NCI-H1930 (cell line): ENCODE measurements around the gene TPI1.
"Not testable (repeated sequence)": the region's sequence is repeated elsewhere in the genome, so short reads cannot be mapped to it uniquely, and the experiment has no call there.

Source experiments
- DNase-seq, 2 experiments: peaks; one replicate each; lab custom pipeline; 2025; lab: John Stamatoyannopoulos, UW

TPI1 gene

GRCh38 chr12:6894321-6894720 lies 27.0 kb downstream of the TPI1 start:
- no peak for DNase-seq

DNA sequence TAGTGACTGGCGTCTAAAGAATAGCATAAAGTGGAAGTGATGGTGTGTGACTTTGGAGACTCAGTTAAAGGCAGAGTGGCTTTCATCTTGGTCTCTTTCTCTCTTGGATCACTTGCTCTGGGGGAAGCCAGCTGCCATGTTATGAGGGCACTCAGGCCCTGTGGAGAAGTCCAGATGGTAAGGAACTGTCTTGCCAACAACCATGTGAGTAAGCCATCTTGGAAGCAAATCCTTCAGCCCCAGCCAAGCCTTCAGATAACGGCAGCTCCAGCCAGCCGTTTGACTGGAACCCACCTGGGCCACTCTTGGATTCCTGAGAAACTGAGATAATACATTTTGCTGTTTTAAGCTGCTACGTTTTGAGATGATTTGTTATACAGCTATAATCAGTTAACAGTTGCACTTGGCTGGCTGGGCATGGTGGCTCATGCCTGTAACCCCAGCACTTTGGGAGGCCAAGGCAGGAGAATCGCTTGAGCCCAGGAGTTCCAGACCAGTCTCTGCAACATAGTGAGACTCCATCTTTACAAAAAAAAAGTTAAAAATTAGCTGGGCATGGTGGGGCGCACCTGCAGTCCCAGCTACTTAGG lies 29.6 kb downstream of the TPI1 start:
- DNase-seq = no peak

GRCh38 chr12:6899427-6899826 lies 32.1 kb downstream of the TPI1 start:
- DNase-seq = no peak

GRCh38 chr12:6899837-6900519 lies 32.6 kb downstream of the TPI1 start:
- DNase-seq = no peak

- DNase-seq = no peak
These were observed 35.1 kb downstream of the TPI1 start for GRCh38 chr12:6902448-6902847.

- no peak for DNase-seq
These were observed 36.4 kb downstream of the TPI1 start for GRCh38 chr12:6903722-6904121.

DNA sequence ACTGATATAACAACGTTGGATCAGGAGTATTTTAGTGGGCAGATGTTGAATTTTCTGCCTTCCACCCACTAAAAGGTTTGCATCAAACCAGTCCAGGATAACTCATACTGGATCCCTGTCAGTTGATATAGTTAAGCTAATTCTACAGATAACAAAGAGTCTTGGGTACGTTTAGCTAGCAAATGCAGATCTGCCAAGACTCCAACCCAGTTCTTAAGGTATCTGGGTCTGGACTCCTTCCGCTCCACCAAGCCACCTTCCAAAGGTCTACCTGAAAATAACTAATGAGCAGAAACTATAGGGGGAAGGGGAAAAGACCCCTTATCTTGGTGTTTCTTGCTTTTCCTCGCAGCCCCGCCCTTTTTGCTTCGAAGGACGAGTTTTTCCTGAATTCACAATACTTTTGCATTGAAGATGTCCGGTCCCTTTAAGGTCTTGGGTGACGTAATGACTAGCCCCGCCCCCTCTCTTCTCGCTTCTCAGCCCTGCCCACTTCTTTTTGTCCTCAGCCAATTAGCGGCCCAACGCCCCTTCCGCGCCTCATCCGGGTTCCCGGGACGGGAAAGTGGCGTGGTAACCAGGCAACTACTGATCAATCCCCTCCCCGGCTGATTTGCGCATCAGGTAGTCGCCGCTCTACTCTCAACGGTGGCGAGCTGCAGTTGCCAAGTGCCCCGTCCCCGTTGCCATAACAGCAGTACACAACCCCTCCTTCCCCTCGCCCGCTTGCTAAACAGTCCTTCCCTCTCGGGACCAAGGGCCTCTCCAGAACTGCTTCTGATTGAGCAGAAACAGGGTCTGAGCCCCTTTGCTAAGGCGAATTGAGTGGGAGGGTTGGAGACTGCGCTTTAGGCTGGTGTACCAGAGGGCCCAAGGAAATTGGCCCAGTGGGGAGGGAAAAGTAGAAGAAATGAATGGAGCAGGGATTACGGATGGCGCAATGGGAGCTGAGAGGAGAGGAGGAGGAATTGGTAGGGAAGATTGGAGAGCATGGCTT lies 37.2 kb downstream of the TPI1 start, which contains the start of gene LRRC23:
LRRC23 (plus strand) TSS at position 543 of the 997 bp plus-strand sequence. CDS start 812 bp downstream, outside the sequence.
- DNase-seq = peak; percentile 98 to 99

DNA sequence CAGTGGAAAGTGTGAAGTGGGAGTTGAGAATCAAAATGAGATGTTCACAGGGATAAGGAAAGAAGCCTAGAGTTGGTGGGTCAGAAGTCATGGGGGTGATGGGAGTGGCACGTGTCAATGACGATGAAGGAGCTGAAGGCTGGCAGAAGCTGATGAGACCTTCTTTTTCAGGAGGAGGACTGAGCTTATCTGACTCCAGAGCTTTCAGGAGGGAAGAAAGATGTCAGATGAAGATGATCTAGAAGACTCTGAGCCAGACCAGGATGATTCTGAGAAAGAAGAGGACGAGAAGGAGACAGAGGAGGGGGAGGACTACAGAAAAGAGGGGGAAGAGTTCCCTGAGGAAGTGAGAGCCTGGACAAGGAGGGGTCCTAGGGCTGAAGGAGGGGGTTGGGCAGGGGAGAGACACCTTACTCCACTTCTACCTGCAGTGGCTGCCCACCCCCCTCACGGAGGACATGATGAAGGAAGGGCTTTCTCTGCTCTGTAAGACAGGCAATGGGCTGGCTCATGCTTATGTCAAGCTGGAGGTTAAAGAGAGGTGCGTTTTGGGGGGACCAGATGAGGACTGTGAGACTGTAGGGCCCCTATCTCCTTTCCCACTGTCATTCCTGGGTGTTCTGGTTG lies 38.2 kb downstream of the TPI1 start:
- DNase-seq = no peak

- DNase-seq = not testable (repeated sequence)
These were observed 40.8 kb downstream of the TPI1 start for GRCh38 chr12:6908141-6908540.

DNA sequence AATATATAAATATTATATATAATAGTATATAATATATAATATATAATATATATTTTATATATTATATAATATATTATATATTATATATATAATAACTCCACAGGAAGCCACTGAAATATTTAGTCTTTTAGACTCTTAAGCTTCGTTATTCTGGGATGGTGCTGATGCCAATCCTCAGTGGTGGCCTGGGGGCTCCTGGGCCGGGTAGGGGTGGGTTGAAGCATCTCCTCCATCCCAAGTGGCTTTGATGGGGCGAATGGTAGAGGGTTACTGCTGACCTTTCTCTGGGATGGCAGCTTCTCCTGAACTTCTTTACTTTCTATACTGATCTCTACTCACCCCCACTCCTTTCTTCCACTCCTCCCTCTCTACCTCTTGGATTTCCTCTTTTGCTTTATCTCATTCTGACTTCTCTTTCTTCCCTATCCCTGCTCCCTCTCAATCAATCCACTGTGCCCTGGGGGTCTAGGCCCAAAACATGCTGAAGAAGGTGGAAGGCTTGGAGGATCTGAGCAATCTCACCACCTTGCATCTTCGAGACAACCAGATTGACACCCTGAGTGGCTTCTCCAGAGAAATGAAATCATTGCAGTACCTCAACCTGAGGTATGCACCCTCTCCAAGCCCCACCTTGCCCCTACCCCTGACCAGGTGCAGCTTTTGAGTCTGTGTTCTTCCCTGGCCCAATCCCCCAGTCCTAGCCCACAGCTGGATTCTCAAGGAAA lies 42.3 kb downstream of the TPI1 start:
- no peak for DNase-seq

- no peak for DNase-seq
These were observed 45.0 kb downstream of the TPI1 start for GRCh38 chr12:6912164-6912935.

DNA sequence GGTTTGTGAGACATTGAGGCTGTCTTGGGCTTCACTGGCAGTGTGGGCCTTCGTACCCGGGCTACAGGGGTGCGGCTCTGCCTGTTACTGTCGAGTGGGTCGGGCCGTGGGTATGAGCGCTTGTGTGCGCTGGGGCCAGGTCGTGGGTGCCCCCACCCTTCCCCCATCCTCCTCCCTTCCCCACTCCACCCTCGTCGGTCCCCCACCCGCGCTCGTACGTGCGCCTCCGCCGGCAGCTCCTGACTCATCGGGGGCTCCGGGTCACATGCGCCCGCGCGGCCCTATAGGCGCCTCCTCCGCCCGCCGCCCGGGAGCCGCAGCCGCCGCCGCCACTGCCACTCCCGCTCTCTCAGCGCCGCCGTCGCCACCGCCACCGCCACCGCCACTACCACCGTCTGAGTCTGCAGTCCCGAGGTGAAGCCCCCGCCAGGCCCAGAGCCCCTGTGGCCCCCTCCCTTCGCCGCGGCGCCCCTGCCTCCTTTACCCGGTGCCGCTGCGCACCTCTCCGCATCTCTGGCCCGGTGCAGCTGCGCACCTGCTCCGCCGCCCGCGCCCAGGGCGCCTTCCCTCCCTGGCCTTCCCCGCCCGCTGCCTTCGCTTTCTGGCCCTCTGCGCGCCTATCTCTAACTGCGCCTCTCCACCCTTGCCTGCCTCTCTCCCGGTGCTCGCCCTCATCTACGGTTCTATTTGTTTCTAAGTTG lies 47.1 kb downstream of the TPI1 start, which contains the start of gene ENO2:
ENO2 (plus strand) TSS at position 335 of the 701 bp plus-strand sequence. CDS start 1,253 bp downstream, outside the sequence.
- DNase-seq = peak; percentile 49 to 69

DNA sequence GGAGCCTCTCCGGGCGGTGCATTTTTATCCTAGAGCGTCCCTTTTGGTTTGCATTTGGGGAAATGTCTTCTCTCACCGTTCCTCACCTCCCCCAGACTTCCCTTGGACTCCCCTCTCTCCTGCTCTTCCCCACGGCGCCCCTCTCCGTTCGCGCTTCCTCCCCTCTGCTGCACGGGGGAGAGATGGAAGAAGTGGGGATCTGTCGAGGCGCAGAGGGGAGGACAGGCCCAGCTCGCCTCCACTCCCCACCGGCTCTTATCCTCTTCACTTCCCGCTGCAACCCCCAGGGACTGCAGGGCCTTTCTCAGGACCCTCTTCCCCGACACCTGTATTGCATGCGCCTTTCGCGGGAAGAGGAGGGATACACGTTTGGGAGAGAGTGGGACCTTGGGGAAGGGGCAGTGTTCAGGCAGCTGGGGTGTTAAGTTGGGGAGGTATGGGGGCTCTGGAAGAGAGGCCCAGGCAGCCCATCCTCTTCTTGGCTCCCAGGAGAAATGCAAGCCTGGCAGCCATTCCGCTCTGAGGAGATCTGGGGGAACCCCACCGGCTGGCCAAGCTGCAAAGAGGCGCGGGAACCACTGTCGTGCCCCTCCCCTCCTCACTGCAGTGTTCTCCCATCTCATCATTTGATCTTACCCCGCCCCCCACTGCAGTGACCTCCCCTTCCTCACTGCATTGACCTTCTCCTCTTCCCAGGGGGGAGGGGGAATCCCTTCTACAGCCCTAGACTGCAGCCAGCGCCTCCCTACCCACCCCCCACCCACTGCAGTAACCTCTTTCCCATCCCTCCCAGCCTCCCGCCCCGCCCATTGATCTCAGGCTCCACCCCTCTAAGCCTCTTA lies 47.8 kb downstream of the TPI1 start:
- DNase-seq = no peak

DNA sequence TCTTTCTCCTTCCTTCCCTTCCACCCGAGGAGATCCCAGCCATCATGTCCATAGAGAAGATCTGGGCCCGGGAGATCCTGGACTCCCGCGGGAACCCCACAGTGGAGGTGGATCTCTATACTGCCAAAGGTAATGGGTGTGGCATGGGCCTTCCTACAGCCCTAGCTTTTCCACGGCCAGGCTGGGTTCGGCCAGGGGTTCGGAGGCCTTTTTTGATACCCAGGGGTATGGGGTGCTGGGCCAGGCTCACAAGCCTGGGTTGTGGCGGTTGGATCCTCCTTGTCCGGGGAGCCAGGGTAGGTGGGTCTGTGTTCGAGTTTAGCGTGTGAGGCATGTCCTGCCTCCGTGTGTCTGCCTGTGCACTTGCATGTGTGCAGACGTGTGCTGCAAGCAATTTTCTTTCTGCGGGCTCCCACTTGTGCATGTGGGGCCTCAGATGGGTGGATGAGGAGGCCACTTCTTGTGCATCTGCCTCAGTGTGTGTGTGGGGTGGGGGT lies 48.5 kb downstream of the TPI1 start:
- DNase-seq = no peak

DNA sequence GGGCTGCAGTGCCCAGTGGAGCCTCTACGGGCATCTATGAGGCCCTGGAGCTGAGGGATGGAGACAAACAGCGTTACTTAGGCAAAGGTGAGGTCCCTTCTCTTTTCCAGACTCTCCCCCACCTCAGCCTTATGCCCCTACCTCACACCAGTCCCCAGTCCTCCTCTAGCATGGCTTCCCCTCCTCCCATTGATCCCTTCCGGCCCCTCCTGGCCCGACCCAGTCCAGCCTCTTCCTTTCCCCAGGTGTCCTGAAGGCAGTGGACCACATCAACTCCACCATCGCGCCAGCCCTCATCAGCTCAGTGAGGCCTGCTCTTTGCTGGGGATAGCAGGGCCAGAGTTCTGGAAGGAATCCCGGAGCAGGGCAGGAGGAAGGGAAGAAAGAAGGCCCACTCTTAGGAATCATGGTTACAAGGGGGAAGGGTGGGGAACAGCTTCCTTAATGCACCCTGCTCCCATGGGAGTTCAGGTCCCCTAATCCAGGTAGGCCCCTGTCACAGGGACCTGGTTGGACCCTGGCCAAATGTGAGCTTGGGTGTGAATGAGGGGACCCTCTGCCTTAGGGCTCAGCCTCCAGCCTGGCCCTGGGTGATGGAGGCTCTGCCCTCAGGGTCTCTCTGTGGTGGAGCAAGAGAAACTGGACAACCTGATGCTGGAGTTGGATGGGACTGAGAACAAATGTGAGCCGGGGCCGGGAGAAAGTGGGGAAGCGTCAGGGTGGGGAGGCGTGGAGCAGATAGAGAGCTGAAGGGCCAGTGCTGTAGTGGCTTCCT lies 49.3 kb downstream of the TPI1 start:
- DNase-seq = no peak

DNA sequence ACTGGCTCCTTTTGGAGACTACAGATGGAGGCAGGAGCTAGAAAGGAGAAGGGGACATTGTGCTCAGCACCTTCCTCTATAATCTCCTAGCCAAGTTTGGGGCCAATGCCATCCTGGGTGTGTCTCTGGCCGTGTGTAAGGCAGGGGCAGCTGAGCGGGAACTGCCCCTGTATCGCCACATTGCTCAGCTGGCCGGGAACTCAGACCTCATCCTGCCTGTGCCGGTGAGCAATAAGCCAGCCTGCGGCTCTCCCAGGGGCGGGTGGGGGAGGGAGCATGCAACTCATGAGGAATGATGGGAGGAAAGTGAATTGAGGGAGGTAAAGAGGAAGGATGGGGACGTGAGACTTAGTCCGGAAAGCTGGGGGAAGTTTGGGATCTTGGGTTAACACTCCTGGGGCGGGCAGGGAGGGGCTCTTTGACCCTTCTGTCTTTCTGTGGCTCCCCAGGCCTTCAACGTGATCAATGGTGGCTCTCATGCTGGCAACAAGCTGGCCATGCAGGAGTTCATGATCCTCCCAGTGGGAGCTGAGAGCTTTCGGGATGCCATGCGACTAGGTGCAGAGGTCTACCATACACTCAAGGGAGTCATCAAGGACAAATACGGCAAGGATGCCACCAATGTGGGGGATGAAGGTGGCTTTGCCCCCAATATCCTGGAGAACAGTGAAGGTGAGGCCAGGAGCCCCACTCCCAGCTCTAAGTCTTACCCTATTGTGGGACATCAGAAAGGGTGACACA lies 50.3 kb downstream of the TPI1 start:
- no peak for DNase-seq

DNA sequence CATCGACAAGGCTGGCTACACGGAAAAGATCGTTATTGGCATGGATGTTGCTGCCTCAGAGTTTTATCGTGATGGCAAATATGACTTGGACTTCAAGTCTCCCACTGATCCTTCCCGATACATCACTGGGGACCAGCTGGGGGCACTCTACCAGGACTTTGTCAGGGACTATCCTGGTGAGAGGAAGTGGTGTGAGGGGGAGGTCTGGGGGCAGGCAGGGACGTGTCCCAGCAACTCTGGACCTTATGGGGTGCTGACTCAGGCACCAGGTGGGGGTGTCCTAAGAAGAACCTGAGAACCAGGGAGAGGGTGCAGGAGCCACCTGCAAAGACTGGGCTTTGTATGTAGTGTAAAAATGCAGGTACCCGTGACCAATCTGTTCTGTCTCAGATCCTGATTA lies 52.3 kb downstream of the TPI1 start:
- DNase-seq = no peak
